MM.1S (cell line): ENCODE measurements around the gene DENND2D.

Source experiments
- DNase-seq: peaks from one replicate; pipeline ENCODE4 v3.0.0-alpha.2; 2015
- H2AFZ ChIP-seq: fragments of 300-600 bp; sonication (generic); 2 replicates; pipeline ENCODE4 v1.6.0; 2016; ENCODE audit warnings: antibody characterized with exemption, low read length
- H3F3A ChIP-seq: fragments of 300-600 bp; sonication (generic); 2 replicates; pipeline ENCODE4 v1.6.1; 2016; ENCODE audit warnings: mild to moderate bottlenecking, antibody characterized with exemption, low read length, moderate library complexity, mixed read lengths; ENCODE audit not compliant: insufficient read depth
- H3K27ac ChIP-seq: fragments of 300-600 bp; sonication (generic); 2 replicates; pipeline ENCODE4 v1.5.1; 2016; ENCODE audit warnings: mild to moderate bottlenecking, low read length
- H3K27me3 ChIP-seq: fragments of 300-600 bp; sonication (generic); replicated peaks from 2 replicates; pipeline ENCODE4 v1.6.0; 2016; ENCODE audit warnings: low read length; ENCODE audit not compliant: insufficient read depth
- H3K36me3 ChIP-seq: fragments of 300-600 bp; sonication (generic); replicated peaks from 2 replicates; pipeline ENCODE4 v1.6.1; 2016; ENCODE audit warnings: mild to moderate bottlenecking, low read length, mixed read lengths; ENCODE audit not compliant: insufficient read depth
- H3K4me1 ChIP-seq: fragments of 300-600 bp; sonication (generic); 2 replicates; pipeline ENCODE4 v1.6.1; 2016; ENCODE audit warnings: low read length, mixed read lengths
- H3K4me2 ChIP-seq: fragments of 300-600 bp; sonication (generic); 2 replicates; pipeline ENCODE4 v1.6.0; 2016; ENCODE audit warnings: low read depth, low read length
- H3K4me3 ChIP-seq: fragments of 300-600 bp; sonication (generic); 2 replicates; pipeline ENCODE4 v1.5.1; 2016; ENCODE audit warnings: low read length, mixed read lengths
- H3K79me2 ChIP-seq: fragments of 300-600 bp; sonication (generic); 2 replicates; pipeline ENCODE4 v1.6.1; 2016; ENCODE audit warnings: mixed run types, low read length, mixed read lengths
- H3K9ac ChIP-seq: fragments of 300-600 bp; sonication (generic); 2 replicates; pipeline ENCODE4 v1.6.1; 2016; ENCODE audit warnings: low read length, mixed read lengths
- H3K9me2 ChIP-seq: fragments of 300-600 bp; sonication (generic); replicated peaks from 2 replicates; pipeline ENCODE4 v1.6.1; 2016; ENCODE audit warnings: mild to moderate bottlenecking, low read length, mixed read lengths; ENCODE audit not compliant: insufficient read depth
- H3K9me3 ChIP-seq: fragments of 300-600 bp; sonication (generic); replicated peaks from 2 replicates; pipeline ENCODE4 v1.6.1; 2016; ENCODE audit warnings: mild to moderate bottlenecking, low read length, mixed read lengths; ENCODE audit not compliant: insufficient read depth
- H4K20me1 ChIP-seq: fragments of 300-600 bp; sonication (generic); 2 replicates; pipeline ENCODE4 v1.6.1; 2016; ENCODE audit warnings: mild to moderate bottlenecking, low read length, moderate library complexity, mixed read lengths; ENCODE audit not compliant: insufficient read depth
- EZH2 ChIP-seq: fragments of 300-600 bp; sonication (generic); optimal IDR thresholded peaks from 2 replicates; pipeline ENCODE3; 2017; ENCODE audit warnings: low read depth, mild to moderate bottlenecking, antibody characterized with exemption, low read length, mixed read lengths
- EZH2phosphoT487 ChIP-seq: fragments of 300-600 bp; sonication (generic); IDR thresholded peaks from 2 replicates; pipeline ENCODE4 v1.6.1; 2018; ENCODE audit warnings: antibody characterized with exemption, low read length
- TF ChIP-seq, protein P1 (sequence below): fragments of 300-600 bp; sonication (generic); IDR thresholded peaks from 2 replicates; pipeline ENCODE4 v1.5.1; 2016; ENCODE audit warnings: antibody characterized with exemption, low read length, mixed read lengths

DENND2D gene

DNA sequence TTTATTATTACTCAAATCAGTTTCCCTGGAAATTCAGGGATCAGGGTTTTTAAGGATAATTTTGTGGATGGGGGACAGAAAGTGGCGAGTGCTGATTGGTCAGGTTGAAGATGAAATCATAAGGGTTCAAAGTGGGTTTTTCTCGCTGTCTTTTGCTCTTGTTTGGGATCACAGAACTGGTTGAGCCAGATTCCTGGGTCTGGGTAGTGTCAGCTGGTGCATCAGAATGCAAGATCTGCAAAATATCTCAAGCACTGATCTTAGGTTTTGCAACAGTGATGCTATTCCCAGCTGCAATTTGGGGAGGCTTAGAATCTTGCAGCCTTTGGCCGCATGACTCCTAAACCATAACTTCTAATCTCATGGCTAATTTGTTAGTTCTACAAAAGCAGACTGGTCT is 36.4 kb upstream of the DENND2D start:
- Histone ChIP-seq H3K9me2 (no peaks in the 10 kb centered on the region), H3K27ac (no peak overlapping the region), H3K36me3 (no peaks in the 10 kb centered on the region), H2AFZ (no peak overlapping the region), H3K4me1 (no peaks in the 10 kb centered on the region), H3K27me3 (no peaks in the 10 kb centered on the region), H3K9me3 (no peaks in the 10 kb centered on the region), H4K20me1 (no peaks in the 10 kb centered on the region), H3K79me2 (no peaks in the 10 kb centered on the region), H3K4me2 (no peak overlapping the region), H3K9ac (no peak overlapping the region), H3F3A (no peaks in the 10 kb centered on the region), H3K4me3 (no peak overlapping the region)
- no peak for DNase-seq
- TF ChIP-seq EZH2 (no peak), EZH2phosphoT487 (no peak)
- TF ChIP-seq, protein P1, sequence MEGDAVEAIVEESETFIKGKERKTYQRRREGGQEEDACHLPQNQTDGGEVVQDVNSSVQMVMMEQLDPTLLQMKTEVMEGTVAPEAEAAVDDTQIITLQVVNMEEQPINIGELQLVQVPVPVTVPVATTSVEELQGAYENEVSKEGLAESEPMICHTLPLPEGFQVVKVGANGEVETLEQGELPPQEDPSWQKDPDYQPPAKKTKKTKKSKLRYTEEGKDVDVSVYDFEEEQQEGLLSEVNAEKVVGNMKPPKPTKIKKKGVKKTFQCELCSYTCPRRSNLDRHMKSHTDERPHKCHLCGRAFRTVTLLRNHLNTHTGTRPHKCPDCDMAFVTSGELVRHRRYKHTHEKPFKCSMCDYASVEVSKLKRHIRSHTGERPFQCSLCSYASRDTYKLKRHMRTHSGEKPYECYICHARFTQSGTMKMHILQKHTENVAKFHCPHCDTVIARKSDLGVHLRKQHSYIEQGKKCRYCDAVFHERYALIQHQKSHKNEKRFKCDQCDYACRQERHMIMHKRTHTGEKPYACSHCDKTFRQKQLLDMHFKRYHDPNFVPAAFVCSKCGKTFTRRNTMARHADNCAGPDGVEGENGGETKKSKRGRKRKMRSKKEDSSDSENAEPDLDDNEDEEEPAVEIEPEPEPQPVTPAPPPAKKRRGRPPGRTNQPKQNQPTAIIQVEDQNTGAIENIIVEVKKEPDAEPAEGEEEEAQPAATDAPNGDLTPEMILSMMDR = no peak

DNA sequence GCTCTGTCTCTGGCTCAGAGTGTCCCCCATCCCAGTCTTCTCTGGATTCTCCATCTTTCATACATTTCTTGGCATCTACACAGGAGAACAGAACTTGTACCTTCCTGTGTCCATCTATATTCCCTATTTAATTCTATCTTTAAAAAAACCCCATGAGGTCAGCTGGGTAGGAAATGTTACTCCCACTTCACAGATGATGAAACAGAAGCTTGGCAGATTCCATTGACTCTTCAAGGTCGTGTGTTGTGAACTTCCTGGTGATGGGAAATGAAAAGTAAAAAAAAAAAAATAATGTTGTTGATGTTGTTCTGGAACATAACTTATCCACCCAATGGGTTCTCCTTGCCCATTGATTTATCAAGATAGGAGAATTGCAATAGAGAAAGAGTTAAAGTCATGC is 35.9 kb upstream of the DENND2D start:
- H3K79me2 ChIP-seq = no peaks in the 10 kb centered on the region
- no peaks in the 10 kb centered on the region for H3K9me3 ChIP-seq
- no peaks in the 10 kb centered on the region for H4K20me1 ChIP-seq
- no peak for DNase-seq
- no peaks in the 10 kb centered on the region for H3K4me1 ChIP-seq
- H2AFZ ChIP-seq = no peak overlapping the region
- H3K9ac ChIP-seq = no peak overlapping the region
- H3K4me3 ChIP-seq = no peak overlapping the region
- H3K27me3 ChIP-seq = no peaks in the 10 kb centered on the region
- H3F3A ChIP-seq = no peaks in the 10 kb centered on the region
- TF ChIP-seq, protein P1 = no peak
- TF ChIP-seq EZH2phosphoT487 = no peak
- no peak for TF ChIP-seq EZH2
- H3K9me2 ChIP-seq = no peaks in the 10 kb centered on the region
- H3K36me3 ChIP-seq = no peaks in the 10 kb centered on the region
- no peak overlapping the region for H3K4me2 ChIP-seq
- H3K27ac ChIP-seq = no peak overlapping the region

DNA sequence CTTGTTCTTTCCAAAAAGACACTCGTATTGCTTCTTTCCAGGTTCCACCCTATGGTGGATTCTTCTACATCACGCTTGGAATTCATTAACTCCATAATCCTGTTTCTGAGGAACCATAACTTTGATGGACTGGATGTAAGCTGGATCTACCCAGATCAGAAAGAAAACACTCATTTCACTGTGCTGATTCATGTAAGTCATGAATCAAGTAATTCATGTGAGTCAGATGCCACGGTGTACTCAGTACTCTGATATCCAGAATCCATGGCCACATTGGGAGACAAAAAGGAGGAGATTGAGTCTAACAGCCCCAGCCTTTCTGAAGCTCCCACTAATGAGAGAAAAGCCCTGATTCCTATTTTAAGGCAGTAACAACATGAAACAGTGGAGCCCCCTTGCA is 34.4 kb upstream of the DENND2D start:
- no peak overlapping the region for H2AFZ ChIP-seq
- no peak overlapping the region for H3K4me2 ChIP-seq
- H3K9me2 ChIP-seq = no peaks in the 10 kb centered on the region
- no peak overlapping the region for H3K27ac ChIP-seq
- H4K20me1 ChIP-seq = no peaks in the 10 kb centered on the region
- no peaks in the 10 kb centered on the region for H3F3A ChIP-seq
- H3K9ac ChIP-seq = no peak overlapping the region
- no peaks in the 10 kb centered on the region for H3K79me2 ChIP-seq
- no peak for DNase-seq
- no peaks in the 10 kb centered on the region for H3K36me3 ChIP-seq
- no peak overlapping the region for H3K4me3 ChIP-seq
- TF ChIP-seq EZH2 = no peak
- no peak for TF ChIP-seq EZH2phosphoT487
- TF ChIP-seq, protein P1 = no peak
- H3K9me3 ChIP-seq = no peaks in the 10 kb centered on the region
- no peaks in the 10 kb centered on the region for H3K4me1 ChIP-seq
- no peaks in the 10 kb centered on the region for H3K27me3 ChIP-seq

DNA sequence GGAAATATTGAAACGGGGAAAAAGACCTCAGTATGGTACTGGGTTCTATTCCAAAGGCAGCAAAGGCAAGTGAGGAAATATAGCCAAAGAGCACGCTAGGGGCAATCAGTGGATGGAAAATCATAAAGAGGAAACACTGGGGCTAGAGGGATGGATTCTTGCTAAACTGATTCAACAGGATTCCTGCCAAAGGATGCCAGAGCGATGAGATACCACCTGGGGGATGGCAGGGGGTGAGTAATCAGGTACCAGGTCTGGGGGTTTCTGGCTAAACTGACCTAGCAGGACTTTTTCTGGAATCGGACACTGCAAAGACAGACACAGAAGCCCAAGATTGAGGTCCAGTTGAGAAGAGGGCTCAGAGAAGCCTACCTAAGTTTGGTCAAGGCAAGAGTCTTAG is 33.8 kb upstream of the DENND2D start:
- H3K27ac ChIP-seq = no peak overlapping the region
- no peak overlapping the region for H3K9ac ChIP-seq
- no peaks in the 10 kb centered on the region for H3K9me3 ChIP-seq
- H3K4me1 ChIP-seq = no peaks in the 10 kb centered on the region
- H3K4me2 ChIP-seq = no peak overlapping the region
- no peaks in the 10 kb centered on the region for H3K79me2 ChIP-seq
- TF ChIP-seq EZH2 (no peak), EZH2phosphoT487 (no peak)
- TF ChIP-seq, protein P1 = no peak
- no peak for DNase-seq
- no peak overlapping the region for H2AFZ ChIP-seq
- H3K9me2 ChIP-seq = no peaks in the 10 kb centered on the region
- H3F3A ChIP-seq = no peaks in the 10 kb centered on the region
- H3K4me3 ChIP-seq = no peak overlapping the region
- no peaks in the 10 kb centered on the region for H3K27me3 ChIP-seq
- no peaks in the 10 kb centered on the region for H4K20me1 ChIP-seq
- H3K36me3 ChIP-seq = no peaks in the 10 kb centered on the region
